Upper lobe of right lung (tissue), 1 donor: ENCODE results near the gene KDM2B. TPM values are rescaled to one million over a fixed set of nuclear protein-coding genes. Genes with fewer than 3 reads are reported as not detected.
A peak's percentile ranks its signal among the peaks of the same experiment; 100 is the strongest.

Source experiments
- ATAC-seq: fragments of 200-7000 bp; cut with Tn5 transposase; one replicate; pipeline ENCODE4 v1.9.1; 2020; ENCODE audit warnings: mild to moderate bottlenecking, moderate library complexity
- DNase-seq: peaks from one replicate; pipeline ENCODE4 v3.0.0-alpha.2; 2020
- H3K27ac ChIP-seq: fragments of 200-600 bp; one replicate; pipeline ENCODE4 v1.8.0; 2022
- H3K27me3 ChIP-seq: fragments of 200-600 bp; one replicate; pipeline ENCODE4 v1.8.0; 2022; ENCODE audit warnings: mild to moderate bottlenecking
- H3K36me3 ChIP-seq: fragments of 200-600 bp; one replicate; pipeline ENCODE4 v1.8.0; 2022
- H3K4me1 ChIP-seq: fragments of 200-600 bp; one replicate; pipeline ENCODE4 v1.8.0; 2022
- H3K4me3 ChIP-seq: fragments of 200-600 bp; one replicate; pipeline ENCODE4 v1.8.0; 2022; ENCODE audit warnings: mild to moderate bottlenecking
- H3K9me3 ChIP-seq: fragments of 200-600 bp; one replicate; pipeline ENCODE4 v1.8.0; 2022
- CTCF ChIP-seq: fragments of 200-600 bp; IDR thresholded peaks from one replicate; pipeline ENCODE4 v1.8.0; 2022; ENCODE audit warnings: antibody characterized with exemption
- intact Hi-C: fragments of 100-400 bp; cut with DNase I; formaldehyde crosslinking; loops from one replicate; pipeline ENCODE4 v1.11.0; 2022
- total RNA-seq: library from RNA; stranded (reverse); fragmentation: NEBNext Ultra II Directional; extraction: Animal tissue kit (Norgen Biotek cat#: 25700); gene quantifications from one replicate; pipeline ENCODE4 v1.2.1, GENCODE V29; 2021
- donor health status: DM: no; HTN: yes; CAD: no; lungs with severe emphysema.

The KDM2B gene
- total RNA-seq, 1 donor from 2014 or later = 35.4 TPM

GRCh38 chr12:121538699-121539061 lies 42.1 kb downstream of the KDM2B start:
- DNase-seq = no peak
- H3K4me3 ChIP-seq = peak overlapping the region; percentile 72
- no peak for TF ChIP-seq CTCF

DNA sequence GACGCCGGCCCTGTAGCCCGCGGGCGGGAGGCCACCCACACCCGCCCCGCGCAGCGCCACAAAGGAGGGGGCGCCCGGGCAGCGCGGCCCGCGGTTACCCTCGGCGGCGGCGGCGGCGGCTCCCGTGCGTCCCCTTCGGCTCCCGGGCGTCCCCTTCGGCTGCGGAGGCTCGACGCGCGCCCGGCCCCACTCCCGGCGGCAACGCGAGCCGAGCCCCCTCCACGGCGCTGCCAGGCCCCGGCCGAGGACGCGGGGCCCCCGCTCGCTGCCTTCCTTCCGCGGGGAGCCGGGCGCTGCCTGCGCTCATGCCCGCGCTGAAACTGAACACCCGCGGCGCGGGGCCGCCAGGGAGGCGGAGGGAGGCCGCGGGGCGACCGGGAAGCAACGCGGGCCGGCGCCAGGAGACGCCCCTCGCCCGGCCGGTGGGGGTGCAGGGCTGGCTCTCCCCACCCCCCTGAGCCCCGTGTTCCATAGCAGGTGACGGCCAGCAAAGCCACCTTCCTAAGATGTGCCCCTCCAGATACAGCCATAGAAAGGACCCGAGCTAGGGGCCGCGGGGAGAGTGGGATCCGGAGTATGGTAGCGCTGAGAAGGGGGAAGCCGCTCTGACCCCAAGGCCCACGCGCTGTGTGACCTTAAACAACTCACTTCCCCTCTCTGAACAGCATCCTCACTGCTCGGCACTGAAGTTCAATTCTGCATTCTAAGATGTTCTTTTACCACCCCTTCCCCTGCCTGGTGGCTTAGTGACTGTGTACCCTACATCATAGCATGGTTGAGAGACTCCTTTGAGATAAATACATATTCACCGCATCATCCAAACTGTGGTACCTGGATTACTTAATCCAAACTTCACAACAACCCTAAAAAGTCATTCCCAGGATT lies 42.8 kb downstream of the KDM2B start:
- Histone ChIP-seq H3K36me3 (no peaks in the 10 kb centered on the region), H3K27me3 (no peaks in the 10 kb centered on the region), H3K9me3 (no peaks in the 10 kb centered on the region), H3K4me3 (peak overlapping the region; percentile 72), H3K4me1 (peaks cover 42% of the 10 kb centered on the region), H3K27ac (peak overlapping the region; percentile 93)
- ATAC-seq (peak; percentile 10), DNase-seq (peak; percentile 73)
- TF ChIP-seq CTCF = no peak
- intact Hi-C loops = no loop called here

More at GRCh38 chr12:121538699-121539061, 42.1 kb downstream of the KDM2B start:
- Histone ChIP-seq H3K4me1 (peaks cover 36% of the 10 kb centered on the region), H3K27me3 (no peaks in the 10 kb centered on the region), H3K9me3 (no peaks in the 10 kb centered on the region), H3K36me3 (no peaks in the 10 kb centered on the region), H3K27ac (peak overlapping the region; percentile 93)
- intact Hi-C loops = no loop called here
- ATAC-seq = no peak

DNA sequence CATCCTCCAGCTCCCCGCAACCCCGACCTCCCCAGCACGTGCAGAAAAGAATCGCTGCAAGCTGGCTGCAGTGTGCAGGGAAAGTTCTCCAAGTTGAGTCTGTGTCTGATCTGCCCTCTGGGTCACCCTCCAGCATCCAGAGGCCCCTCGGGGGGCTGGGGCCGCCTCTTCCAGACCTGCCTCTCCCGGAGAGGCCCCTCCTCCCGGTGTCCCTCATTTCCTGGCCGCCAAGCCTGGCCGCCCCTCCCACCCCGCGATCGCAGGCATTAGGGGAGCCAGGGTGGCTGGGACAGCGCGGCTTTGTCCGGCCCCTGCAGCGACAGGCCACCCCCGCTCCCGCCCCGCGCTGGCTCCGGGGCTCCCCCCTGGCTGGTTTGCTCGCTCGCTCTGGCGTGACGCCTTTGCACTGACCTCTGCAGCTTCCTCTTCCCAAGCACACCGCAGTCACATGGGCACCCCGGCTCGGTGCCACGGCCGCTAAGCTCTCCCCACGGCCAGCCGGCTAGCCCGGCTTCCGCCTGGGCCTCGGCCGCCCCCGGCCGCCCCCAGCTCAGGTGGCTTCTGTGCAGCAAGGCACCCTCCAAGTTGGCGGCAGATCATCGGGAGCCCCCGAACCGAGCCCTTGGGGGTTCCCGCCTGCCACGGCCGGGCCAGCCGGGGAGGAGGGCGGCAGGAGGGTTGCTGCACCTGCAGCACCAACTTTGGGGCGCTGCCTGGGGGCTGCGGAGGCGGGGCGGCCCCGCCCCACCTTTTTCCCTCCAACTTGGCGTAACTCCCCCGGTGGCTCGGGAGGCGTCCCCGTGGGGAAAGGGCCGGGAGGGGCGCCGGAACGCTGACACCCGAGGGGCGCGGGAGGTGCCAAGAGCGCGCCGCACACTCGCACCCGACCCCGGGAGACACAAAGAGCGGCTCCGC lies 43.7 kb downstream of the KDM2B start:
- intact Hi-C loops = no loop called here

GRCh38 chr12:121536054-121536898 lies 44.5 kb downstream of the KDM2B start:
- DNase-seq = peak; percentile 91
- Histone ChIP-seq H3K4me1 (peaks cover 54% of the 10 kb centered on the region), H3K9me3 (no peaks in the 10 kb centered on the region), H3K36me3 (no peaks in the 10 kb centered on the region), H3K4me3 (peak overlapping the region; percentile 72), H3K27me3 (no peaks in the 10 kb centered on the region), H3K27ac (peak overlapping the region; percentile 93)
- peak; percentile 77 for ATAC-seq
- TF ChIP-seq CTCF = no peak
- intact Hi-C loops = no loop called here

More for the DNA sequence above, 43.7 kb downstream of the KDM2B start:
- Histone ChIP-seq H3K36me3 (no peaks in the 10 kb centered on the region), H3K27me3 (no peaks in the 10 kb centered on the region), H3K4me3 (peak overlapping the region; percentile 72), H3K4me1 (peaks cover 51% of the 10 kb centered on the region), H3K9me3 (no peaks in the 10 kb centered on the region), H3K27ac (peak overlapping the region; percentile 93)
- ATAC-seq (peak; percentile 88), DNase-seq (peak; percentile 96)
- TF ChIP-seq CTCF = no peak
